GM18951 (cell line): Measurements from ENCODE around the gene TXNDC16.
"Not testable (repeated sequence)": the region's sequence is repeated elsewhere in the genome, so short reads cannot be mapped to it uniquely, and the experiment has no call there.

Experiments
- POLR2A ChIP-seq: IDR thresholded peaks from 4 replicates; pipeline ENCODE4 v1.6.1; 2011; ENCODE audit warnings: mild to moderate bottlenecking; ENCODE audit not compliant: insufficient read length, insufficient read depth; ENCODE audit errors: extremely low read depth
- in situ Hi-C: fragments of 300-500 bp; cut with MboI; formaldehyde crosslinking; loops from one replicate; pipeline ENCODE4 v1.12.0; 2022; ENCODE audit warnings: low sequenced_read_pairs, mixed read lengths, inconsistent platforms; ENCODE audit not compliant: unreplicated experiment

TXNDC16 gene, protein sequence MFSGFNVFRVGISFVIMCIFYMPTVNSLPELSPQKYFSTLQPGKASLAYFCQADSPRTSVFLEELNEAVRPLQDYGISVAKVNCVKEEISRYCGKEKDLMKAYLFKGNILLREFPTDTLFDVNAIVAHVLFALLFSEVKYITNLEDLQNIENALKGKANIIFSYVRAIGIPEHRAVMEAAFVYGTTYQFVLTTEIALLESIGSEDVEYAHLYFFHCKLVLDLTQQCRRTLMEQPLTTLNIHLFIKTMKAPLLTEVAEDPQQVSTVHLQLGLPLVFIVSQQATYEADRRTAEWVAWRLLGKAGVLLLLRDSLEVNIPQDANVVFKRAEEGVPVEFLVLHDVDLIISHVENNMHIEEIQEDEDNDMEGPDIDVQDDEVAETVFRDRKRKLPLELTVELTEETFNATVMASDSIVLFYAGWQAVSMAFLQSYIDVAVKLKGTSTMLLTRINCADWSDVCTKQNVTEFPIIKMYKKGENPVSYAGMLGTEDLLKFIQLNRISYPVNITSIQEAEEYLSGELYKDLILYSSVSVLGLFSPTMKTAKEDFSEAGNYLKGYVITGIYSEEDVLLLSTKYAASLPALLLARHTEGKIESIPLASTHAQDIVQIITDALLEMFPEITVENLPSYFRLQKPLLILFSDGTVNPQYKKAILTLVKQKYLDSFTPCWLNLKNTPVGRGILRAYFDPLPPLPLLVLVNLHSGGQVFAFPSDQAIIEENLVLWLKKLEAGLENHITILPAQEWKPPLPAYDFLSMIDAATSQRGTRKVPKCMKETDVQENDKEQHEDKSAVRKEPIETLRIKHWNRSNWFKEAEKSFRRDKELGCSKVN

DNA sequence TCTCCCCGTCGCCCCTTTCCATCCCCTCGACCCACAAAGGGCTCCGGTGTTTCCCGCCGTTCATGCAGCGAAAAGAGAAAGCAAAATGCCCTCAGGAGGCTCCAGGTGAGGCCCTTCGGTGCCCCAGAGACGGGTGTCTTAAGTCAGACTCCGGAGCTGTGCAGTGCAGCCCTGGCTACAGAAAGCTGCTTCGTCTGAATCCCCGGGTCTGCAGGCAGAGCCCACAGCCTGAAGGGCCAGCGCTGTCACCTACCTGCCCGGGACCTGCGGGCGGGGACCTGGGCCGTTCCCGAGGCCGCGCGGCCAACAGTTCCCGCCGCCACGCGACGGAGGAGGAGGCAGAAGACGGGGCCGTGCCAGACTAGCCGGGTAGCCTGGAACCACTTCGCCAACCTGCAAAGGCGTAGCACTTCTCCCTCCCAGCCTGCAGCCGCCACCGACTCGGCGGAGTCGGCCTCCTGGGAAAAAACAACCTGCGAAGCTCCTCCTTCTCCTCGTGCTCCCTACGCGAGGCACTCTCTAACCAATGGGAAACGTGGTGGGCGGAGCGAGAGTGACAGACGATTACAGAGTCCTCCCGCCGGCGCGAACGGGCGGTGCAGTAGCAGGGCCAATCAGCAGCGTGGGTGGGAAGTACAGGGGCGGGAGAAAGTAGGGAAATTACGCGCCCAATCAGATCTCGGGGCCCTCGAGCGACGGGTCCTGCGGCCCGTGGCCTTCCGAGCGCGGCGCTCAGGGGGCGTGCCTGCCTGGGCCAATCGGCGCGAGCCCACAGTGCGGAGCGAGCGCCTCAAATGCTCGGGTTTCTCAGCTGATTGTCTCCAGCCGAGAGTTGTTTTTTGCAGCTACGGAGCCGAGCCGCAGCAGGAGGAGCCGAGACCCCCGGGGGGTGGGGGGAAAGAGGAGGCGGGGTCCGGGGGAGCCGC is at the start of gene TXNDC16, which contains the start of gene GPR137C:
Gene TXNDC16, minus strand, starts transcription at position 443 of the 926 bp plus-strand sequence. CDS start 8,948 bp downstream, outside the sequence.
Gene GPR137C, plus strand, starts transcription at position 774 of the 926 bp plus-strand sequence. CDS start 312 bp downstream, outside the sequence.
- peak; percentile 90 for TF ChIP-seq POLR2A
- in situ Hi-C loops: no loop called here

DNA sequence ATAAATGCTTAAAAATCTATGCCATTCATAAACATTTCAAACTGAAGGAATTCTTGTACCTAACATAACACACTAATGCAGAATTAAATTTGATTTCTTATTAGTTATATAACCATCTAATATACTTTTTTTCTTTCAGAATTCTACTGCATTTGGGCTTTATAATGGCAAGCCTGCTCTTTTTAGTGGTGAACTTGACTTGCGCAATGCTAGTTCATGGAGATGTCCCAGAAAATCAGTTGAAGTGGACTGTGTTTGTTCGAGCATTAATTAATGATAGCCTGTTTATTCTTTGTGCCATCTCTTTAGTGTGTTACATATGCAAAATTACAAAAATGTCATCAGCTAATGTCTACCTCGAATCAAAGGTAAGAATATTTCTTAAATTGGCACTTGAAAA is 47.7 kb upstream of the TXNDC16 start:
- in situ Hi-C loops: no loop called here
- no peak for TF ChIP-seq POLR2A

DNA sequence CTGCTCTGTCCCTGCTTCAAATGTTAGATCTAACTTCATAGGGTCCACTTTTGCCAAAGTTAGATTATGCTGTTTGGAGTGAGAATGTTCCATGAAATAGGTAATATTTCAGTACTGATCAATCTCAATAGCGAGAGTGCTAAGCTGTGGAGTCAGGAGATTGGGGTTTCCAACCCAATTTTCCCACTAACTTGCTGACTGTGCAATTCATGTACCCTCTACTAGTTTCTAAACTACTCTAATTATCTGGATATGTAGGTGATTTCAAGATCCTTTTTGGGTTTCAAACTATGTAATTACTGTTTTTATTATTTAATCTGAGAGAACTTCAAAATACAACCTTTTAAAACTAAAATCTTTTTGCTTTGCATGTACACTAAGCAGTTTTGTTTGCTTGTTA is 46.3 kb upstream of the TXNDC16 start:
- TF ChIP-seq POLR2A: no peak
- in situ Hi-C loops: no loop called here

DNA sequence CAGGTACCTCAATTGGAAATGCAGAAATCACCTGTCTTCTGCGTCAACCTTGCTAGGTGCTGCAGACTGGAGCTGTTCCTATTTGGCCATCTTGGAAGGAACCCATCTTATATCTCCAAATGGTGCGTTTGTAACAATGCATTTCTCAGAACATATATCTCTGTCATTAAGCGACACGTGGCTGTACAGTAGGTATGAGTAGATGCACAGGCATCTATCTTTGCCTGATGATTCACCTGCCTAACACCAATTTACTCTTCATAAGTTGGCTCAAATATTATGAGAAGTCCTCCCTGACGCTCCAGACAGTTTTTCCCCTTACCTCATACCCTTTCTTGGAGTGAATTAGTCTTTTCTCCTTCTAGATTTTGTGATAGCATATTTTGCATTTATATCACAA is 44.6 kb upstream of the TXNDC16 start:
- in situ Hi-C loops: no loop called here
- TF ChIP-seq POLR2A: no peak

DNA sequence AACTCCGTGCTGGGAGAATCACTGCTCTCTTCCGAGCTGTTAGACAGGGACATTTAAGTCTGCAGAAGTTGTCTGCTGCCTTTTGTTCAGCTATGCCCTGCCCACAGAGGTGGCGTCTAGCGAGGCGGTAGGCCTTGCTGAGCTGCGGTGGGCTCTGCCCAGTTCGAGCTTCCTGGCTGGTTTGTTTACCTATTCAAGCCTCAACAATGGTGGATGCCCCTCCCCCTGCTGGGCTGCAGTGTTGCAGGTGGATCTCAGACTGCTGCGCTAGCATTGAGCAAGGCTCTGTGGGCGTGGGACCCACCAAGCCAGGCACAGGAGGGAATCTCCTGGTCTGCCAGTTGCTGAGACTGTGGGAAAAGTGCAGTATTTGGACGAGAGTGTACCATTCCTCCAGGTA is 44.0 kb upstream of the TXNDC16 start:
- no peak for TF ChIP-seq POLR2A
- in situ Hi-C loops: no loop called here

DNA sequence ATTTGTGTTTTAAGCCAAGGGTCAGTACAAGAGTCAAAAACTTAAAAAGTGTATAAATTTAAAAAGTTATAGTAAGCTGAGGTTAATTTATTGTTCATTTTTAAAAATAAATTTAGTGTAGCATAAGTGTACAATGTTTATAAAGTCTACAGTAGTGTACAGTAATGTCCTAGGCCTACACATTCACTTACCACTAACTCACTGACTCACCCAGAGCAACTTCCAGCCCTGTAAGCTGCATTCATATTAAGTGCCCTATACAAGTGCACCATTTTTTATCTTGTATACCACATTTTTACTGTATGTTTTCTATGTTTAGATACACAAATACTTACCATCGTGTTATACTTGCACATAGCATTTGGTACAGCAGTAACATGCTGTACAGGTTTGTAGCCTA is 38.0 kb upstream of the TXNDC16 start:
- in situ Hi-C loops: no loop called here
- no peak for TF ChIP-seq POLR2A

DNA sequence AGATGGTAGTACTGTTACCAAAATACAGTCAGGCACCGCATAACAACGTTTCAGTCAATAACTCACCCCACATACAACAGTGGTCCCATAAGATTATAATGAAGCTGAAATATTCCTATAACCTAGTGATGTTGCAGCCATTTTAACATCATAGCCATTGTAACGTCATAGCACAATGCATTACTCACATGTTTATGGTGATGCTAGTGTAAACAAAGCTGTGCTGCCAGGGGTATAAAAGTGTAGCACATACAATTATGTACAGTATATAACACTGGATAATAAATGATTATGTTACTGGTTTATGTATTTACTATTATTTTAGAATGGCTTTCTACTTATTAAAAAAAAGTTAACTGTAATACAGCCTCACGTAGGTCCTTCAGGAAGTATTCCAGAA is 37.3 kb upstream of the TXNDC16 start:
- in situ Hi-C loops: no loop called here
- no peak for TF ChIP-seq POLR2A

DNA sequence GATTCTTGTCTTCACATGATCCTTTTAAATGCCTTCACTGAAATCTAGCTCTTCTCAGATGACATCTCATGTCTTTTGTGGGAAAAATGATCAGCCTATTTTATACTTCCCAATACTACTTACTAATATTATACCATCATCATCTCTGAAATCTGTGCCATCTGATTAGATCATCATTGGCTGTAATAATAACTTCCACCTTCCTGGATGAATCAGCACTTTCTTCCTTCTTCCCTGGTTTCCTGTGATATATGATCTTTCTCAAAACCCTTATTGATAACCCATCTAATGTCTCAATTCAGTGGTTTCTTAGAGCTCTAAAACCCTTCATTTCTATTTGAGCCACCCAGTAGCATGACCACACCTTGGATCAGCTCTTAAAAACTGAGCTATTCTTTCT is 31.2 kb upstream of the TXNDC16 start:
- in situ Hi-C loops: no loop called here
- TF ChIP-seq POLR2A: no peak

DNA sequence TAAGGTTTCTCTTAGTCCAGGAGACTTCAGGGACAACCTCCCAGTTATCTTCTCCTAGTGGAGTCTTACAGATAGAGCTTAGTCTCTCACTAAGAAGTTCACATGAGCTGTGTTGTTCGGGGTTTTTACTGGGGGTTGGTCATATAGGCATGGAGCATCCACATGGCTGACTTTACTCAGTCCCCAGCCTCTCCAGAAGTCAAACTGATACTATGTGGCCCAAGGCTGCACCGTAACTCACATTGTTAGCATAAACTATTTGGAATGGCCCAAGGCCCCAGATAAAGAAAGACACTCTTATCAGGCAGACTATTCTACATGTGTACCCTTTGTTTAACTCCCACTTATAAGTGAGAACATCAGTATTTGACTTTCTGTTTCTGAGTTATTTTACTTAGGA is 23.6 kb upstream of the TXNDC16 start:
- in situ Hi-C loops: no loop called here
- no peak for TF ChIP-seq POLR2A

DNA sequence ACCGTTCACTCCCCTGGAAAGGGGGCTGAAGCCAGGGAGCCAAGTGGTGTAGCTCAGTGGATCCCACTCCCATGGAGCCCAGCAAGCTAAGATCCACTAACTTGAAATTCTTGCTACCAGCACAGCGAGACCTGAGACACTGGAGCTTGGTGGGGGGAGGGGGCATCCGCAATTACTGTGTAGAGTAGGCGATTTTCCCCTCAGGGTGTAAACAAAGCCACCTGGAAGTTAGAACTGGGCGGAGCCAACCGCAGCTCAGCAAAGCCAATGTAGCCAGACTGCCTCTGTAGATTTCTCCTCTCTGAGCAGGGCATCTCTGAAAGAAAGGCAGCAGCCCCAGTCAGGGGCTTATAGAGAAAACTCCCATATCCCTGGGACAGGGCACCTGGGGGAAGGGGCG is 16.1 kb upstream of the TXNDC16 start:
- in situ Hi-C loops: not testable (repeated sequence)

DNA sequence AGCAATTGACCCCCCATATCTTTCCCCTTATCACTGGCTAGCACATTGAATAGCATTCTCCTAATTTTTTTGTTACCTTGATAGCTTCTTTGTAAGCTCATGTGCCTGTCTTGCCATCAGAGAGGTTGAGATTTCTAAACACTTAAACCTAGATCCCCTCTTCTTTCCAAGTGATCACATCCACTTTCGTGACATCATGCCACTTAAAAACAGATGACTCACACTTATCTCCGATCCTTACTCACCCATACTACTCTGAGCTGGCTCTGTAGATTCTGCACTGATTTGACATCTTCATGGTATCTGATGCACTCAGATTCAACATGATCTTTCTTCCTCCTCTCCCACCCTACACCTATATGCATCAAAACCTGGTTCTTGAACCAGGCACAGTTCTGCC is 10.8 kb upstream of the TXNDC16 start:
- TF ChIP-seq POLR2A: no peak
- in situ Hi-C loops: no loop called here

DNA sequence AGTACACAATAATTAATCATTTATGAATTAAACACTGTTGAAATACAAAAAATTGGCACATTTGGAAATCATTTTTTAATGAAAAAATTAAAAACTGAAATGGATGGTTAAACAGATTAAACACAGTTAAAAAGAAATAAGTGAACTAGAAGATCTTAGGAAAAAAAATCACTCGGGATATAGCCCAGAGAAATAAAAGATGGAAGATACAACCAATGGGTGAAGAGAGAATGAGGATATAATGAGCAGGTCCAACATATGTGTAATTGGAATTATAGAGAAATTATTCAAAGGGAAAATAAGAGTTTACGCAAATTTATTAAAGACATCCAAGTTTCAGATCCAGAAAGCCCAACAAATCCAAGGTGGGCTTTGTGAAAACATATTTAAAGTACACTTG is 6.4 kb upstream of the TXNDC16 start:
- in situ Hi-C loops: no loop called here
- TF ChIP-seq POLR2A: no peak
